CD14-positive monocyte (primary cell): ENCODE data around the gene DRC3. TPM values are rescaled to one million over a fixed set of nuclear protein-coding genes. Genes with fewer than 3 reads are reported as not detected.

Source experiments
- DNase-seq, 3 donors: peaks; one replicate each; pipeline ENCODE4 v3.0.0-alpha.2; 2011 to 2022
- H2AFZ ChIP-seq: 2 replicates; pipeline ENCODE4 v1.6.0; 2012; ENCODE audit warnings: mild to moderate bottlenecking, low read depth, low read length, inconsistent platforms; ENCODE audit not compliant: insufficient read depth, poor library complexity, severe bottlenecking
- H3K27ac ChIP-seq, 2 donors: 1 replicate in 1 of 2; 2 replicates in 1 of 2; pipeline ENCODE4 v1.5.1; 2012 to 2013; ENCODE audit warnings: low read length in 2 of 2, control low read depth in 1 of 2, inconsistent platforms in 1 of 2, low read depth in 1 of 2, mild to moderate bottlenecking in 1 of 2
- H3K27me3 ChIP-seq, 2 donors: one replicate each; pipeline versions ENCODE4 v1.6.0 to v1.6.1; 2011 to 2013; ENCODE audit warnings: low read length in 2 of 2; ENCODE audit not compliant: control insufficient read depth in 2 of 2, insufficient read depth in 2 of 2
- H3K36me3 ChIP-seq, 2 donors: replicated peaks in 1 of 2; 1 replicate in 1 of 2; 2 replicates in 1 of 2; pipeline versions ENCODE4 v1.5.1 to v1.6.1; 2012 to 2013; ENCODE audit warnings: low read length in 2 of 2, control low read depth in 1 of 2, inconsistent platforms in 1 of 2, mild to moderate bottlenecking in 1 of 2; ENCODE audit not compliant: insufficient read depth in 2 of 2, control insufficient read depth in 1 of 2
- H3K4me1 ChIP-seq, 2 donors: 1 replicate in 1 of 2; 2 replicates in 1 of 2; pipeline versions ENCODE4 v1.5.1 to v1.6.1; 2012 to 2013; ENCODE audit warnings: low read length in 2 of 2, control low read depth in 1 of 2, inconsistent platforms in 1 of 2, mild to moderate bottlenecking in 1 of 2, moderate library complexity in 1 of 2; ENCODE audit not compliant: insufficient read depth in 2 of 2, control insufficient read depth in 1 of 2
- H3K4me2 ChIP-seq: replicated peaks from 2 replicates; pipeline ENCODE3; 2012; ENCODE audit warnings: low read length, moderate library complexity, mild to moderate bottlenecking; ENCODE audit not compliant: poor library complexity, severe bottlenecking; ENCODE audit errors: extremely low read depth
- H3K4me3 ChIP-seq, 3 experiments: fragments of 200-600 bp in 1 of 3; sonication (generic) in 1 of 3; replicated peaks in 1 of 3; 1 replicate in 2 of 3; 2 replicates in 1 of 3; pipeline ENCODE4 v1.5.1; 2011 to 2013; ENCODE audit warnings: low read length in 3 of 3, mild to moderate bottlenecking in 3 of 3, control low read depth in 2 of 3, low read depth in 2 of 3, inconsistent platforms in 1 of 3, moderate library complexity in 1 of 3
- H3K79me2 ChIP-seq: 2 replicates; pipeline ENCODE4 v1.6.0; 2012; ENCODE audit warnings: mild to moderate bottlenecking, control low read depth, inconsistent platforms, low read length, moderate library complexity; ENCODE audit not compliant: insufficient read depth
- H3K9ac ChIP-seq: 2 replicates; pipeline ENCODE4 v1.6.0; 2017; ENCODE audit warnings: low read length, mild to moderate bottlenecking; ENCODE audit not compliant: insufficient read depth, poor library complexity, severe bottlenecking
- H3K9me3 ChIP-seq, 2 donors: replicated peaks in 1 of 2; 1 replicate in 1 of 2; 2 replicates in 1 of 2; pipeline versions ENCODE4 v1.5.1 to v1.6.1; 2012 to 2013; ENCODE audit warnings: low read length in 2 of 2, control low read depth in 1 of 2; ENCODE audit not compliant: control insufficient read depth in 1 of 2, insufficient read depth in 1 of 2
- H4K20me1 ChIP-seq: 2 replicates; pipeline ENCODE4 v1.6.0; 2012; ENCODE audit warnings: mild to moderate bottlenecking, low read length, control low read depth, moderate library complexity; ENCODE audit not compliant: insufficient read depth
- H3K27ac Mint-ChIP-seq, 7 donors: one replicate each; pipeline ENCODE4 v1.8.0; 2020; ENCODE audit warnings: mild to moderate bottlenecking in 7 of 7, mixed read lengths in 7 of 7, moderate library complexity in 6 of 7, inconsistent platforms in 2 of 7
- H3K27me3 Mint-ChIP-seq, 3 donors: one replicate each; pipeline ENCODE4 v1.8.0; 2021 to 2022; ENCODE audit warnings: low read depth in 3 of 3, mild to moderate bottlenecking in 3 of 3, mixed read lengths in 3 of 3, moderate library complexity in 3 of 3, inconsistent platforms in 1 of 3
- H3K36me3 Mint-ChIP-seq, 2 donors: one replicate each; pipeline ENCODE4 v1.8.0; 2020; ENCODE audit warnings: mixed read lengths in 2 of 2, inconsistent platforms in 1 of 2, mild to moderate bottlenecking in 1 of 2
- H3K4me1 Mint-ChIP-seq: one replicate; pipeline ENCODE4 v1.8.0; 2020; ENCODE audit warnings: mild to moderate bottlenecking, mixed read lengths
- H3K4me3 Mint-ChIP-seq, 2 donors: one replicate each; pipeline ENCODE4 v1.8.0; 2020; ENCODE audit warnings: mild to moderate bottlenecking in 2 of 2, mixed read lengths in 2 of 2, moderate library complexity in 1 of 2
- H3K9me3 Mint-ChIP-seq, 7 donors: one replicate each; pipeline ENCODE4 v1.8.0; 2020 to 2022; ENCODE audit warnings: mixed read lengths in 7 of 7, mild to moderate bottlenecking in 6 of 7, moderate library complexity in 6 of 7, inconsistent platforms in 2 of 7
- WGBS: methylation state at CpG from one replicate; pipeline ENCODE4 v1.1.5; 2013; ENCODE audit warnings: missing lambda C conversion rate; ENCODE audit not compliant: insufficient coverage; 5-methylcytosine and 5-hydroxymethylcytosine counted together
- intact Hi-C, 2 donors: fragments of 100-400 bp; cut with micrococcal nuclease; formaldehyde crosslinking; loops; one replicate each; pipeline versions ENCODE4 v1.15.0 to v1.15.1; 2023
- polyA plus RNA-seq, 3 donors: library from polyadenylated mRNA; depleted of rRNA in 1 of 3; unstranded in 2 of 3; stranded (reverse) in 1 of 3; fragments of 300-500 nt in 2 of 3; fragments of >200 nt in 1 of 3; fragmentation: Illumina TruSeq in 2 of 3; gene quantifications; 1 replicate in 2 of 3; 2 replicates in 1 of 3; pipeline ENCODE4 v1.2.3, GENCODE V29; 2012 to 2021
- TF ChIP-seq, protein P1 (sequence below): fragments of 200-600 bp; IDR thresholded peaks from one replicate; pipeline ENCODE4 v1.8.0; 2022; ENCODE audit warnings: antibody characterized with exemption, mild to moderate bottlenecking

Gene DRC3
- polyA plus RNA-seq, 3 donors: 0.23 to 0.58 (median 0.39) TPM

DNA sequence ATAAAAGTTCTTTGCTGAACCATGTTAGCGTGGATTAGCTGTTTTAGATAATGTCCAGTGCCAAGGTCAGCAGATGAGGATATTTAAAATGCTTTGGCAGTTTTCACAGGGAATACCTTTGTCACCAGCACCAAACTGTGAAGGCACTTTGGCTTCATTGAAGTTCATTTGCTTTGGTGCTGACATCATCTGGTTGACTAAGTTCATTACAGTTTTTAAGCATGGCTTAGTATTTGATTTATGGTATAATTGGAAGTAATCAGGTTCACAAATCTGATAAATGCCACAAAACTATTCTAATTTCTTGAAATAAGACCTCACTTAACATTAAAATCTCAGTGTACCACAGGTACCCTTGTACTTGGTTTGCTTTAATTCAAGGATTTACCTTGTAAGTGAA, 70.8 kb downstream of the DRC3 start:
- H3K4me1 ChIP-seq: peaks cover 13 to 17% of the 10 kb centered on the region in 2 donors
- peaks cover 9 to 22% of the 10 kb centered on the region in 2 donors for H3K36me3 ChIP-seq
- peaks cover 29% of the 10 kb centered on the region for H3K4me1 Mint-ChIP-seq
- H4K20me1 ChIP-seq: peaks cover 3% of the 10 kb centered on the region
- H3K4me3 Mint-ChIP-seq: no peak overlapping the region
- peaks cover 0 to 2% (median 0%) of the 10 kb centered on the region in 3 donors for H3K27me3 Mint-ChIP-seq
- no peaks in the 10 kb centered on the region for H3K27me3 ChIP-seq
- no peak for DNase-seq
- peaks cover 14 to 25% of the 10 kb centered on the region in 2 donors for H3K36me3 Mint-ChIP-seq
- H3K27ac ChIP-seq: no peak overlapping the region
- H2AFZ ChIP-seq: no peak overlapping the region
- H3K4me2 ChIP-seq: no peak overlapping the region
- no peaks in the 10 kb centered on the region for H3K9me3 ChIP-seq
- peaks cover 22% of the 10 kb centered on the region for H3K79me2 ChIP-seq
- H3K4me3 ChIP-seq: no peak overlapping the region
- peaks cover 0 to 2% (median 0%) of the 10 kb centered on the region in 7 donors for H3K9me3 Mint-ChIP-seq
- intact Hi-C loops: no loop called here
- no peak overlapping the region for H3K27ac Mint-ChIP-seq
- H3K9ac ChIP-seq: no peak overlapping the region
- WGBS: 100% methylated on average over 1 of the region's 1 CpG
- TF ChIP-seq, protein P1, sequence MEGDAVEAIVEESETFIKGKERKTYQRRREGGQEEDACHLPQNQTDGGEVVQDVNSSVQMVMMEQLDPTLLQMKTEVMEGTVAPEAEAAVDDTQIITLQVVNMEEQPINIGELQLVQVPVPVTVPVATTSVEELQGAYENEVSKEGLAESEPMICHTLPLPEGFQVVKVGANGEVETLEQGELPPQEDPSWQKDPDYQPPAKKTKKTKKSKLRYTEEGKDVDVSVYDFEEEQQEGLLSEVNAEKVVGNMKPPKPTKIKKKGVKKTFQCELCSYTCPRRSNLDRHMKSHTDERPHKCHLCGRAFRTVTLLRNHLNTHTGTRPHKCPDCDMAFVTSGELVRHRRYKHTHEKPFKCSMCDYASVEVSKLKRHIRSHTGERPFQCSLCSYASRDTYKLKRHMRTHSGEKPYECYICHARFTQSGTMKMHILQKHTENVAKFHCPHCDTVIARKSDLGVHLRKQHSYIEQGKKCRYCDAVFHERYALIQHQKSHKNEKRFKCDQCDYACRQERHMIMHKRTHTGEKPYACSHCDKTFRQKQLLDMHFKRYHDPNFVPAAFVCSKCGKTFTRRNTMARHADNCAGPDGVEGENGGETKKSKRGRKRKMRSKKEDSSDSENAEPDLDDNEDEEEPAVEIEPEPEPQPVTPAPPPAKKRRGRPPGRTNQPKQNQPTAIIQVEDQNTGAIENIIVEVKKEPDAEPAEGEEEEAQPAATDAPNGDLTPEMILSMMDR: no peak

- peaks cover 18% of the 10 kb centered on the region for H3K79me2 ChIP-seq
- peaks cover 27% of the 10 kb centered on the region for H3K4me1 Mint-ChIP-seq
- H3K36me3 ChIP-seq: peaks cover 9 to 26% of the 10 kb centered on the region in 2 donors
- H2AFZ ChIP-seq: no peak overlapping the region
- no peak overlapping the region for H3K27ac Mint-ChIP-seq
- intact Hi-C loops: no loop called here
- H4K20me1 ChIP-seq: no peaks in the 10 kb centered on the region
- H3K4me2 ChIP-seq: no peak overlapping the region
- H3K4me1 ChIP-seq: peaks cover 11 to 13% of the 10 kb centered on the region in 2 donors
- peaks cover 0 to 2% (median 0%) of the 10 kb centered on the region in 7 donors for H3K9me3 Mint-ChIP-seq
- peaks cover 0 to 2% (median 0%) of the 10 kb centered on the region in 3 donors for H3K27me3 Mint-ChIP-seq
- no peak overlapping the region for H3K9ac ChIP-seq
- DNase-seq: no peak
- H3K27me3 ChIP-seq: no peaks in the 10 kb centered on the region
- no peaks in the 10 kb centered on the region for H3K9me3 ChIP-seq
- WGBS: 89% methylated on average over 1 of the region's 3 CpGs
- no peak overlapping the region for H3K27ac ChIP-seq
- TF ChIP-seq, protein P1: no peak
- no peak overlapping the region for H3K4me3 Mint-ChIP-seq
- H3K4me3 ChIP-seq: no peak overlapping the region
- H3K36me3 Mint-ChIP-seq: peaks cover 14 to 32% of the 10 kb centered on the region in 2 donors
Observed at GRCh38 chr17:18044609-18045008, 71.9 kb downstream of the DRC3 start.
